GM18907 (cell line): Measurements from ENCODE around the gene XYLT1.
"Not testable (repeated sequence)": the region's sequence is repeated elsewhere in the genome, so short reads cannot be mapped to it uniquely, and the experiment has no call there.

ENCODE experiments used
- ATAC-seq: cut with Tn5 transposase; IDR thresholded peaks from one replicate; pipeline ENCODE4 v1.9.1; 2021; ENCODE audit warnings: mild to moderate bottlenecking, moderate library complexity; ENCODE audit not compliant: unreplicated experiment

XYLT1 gene

DNA sequence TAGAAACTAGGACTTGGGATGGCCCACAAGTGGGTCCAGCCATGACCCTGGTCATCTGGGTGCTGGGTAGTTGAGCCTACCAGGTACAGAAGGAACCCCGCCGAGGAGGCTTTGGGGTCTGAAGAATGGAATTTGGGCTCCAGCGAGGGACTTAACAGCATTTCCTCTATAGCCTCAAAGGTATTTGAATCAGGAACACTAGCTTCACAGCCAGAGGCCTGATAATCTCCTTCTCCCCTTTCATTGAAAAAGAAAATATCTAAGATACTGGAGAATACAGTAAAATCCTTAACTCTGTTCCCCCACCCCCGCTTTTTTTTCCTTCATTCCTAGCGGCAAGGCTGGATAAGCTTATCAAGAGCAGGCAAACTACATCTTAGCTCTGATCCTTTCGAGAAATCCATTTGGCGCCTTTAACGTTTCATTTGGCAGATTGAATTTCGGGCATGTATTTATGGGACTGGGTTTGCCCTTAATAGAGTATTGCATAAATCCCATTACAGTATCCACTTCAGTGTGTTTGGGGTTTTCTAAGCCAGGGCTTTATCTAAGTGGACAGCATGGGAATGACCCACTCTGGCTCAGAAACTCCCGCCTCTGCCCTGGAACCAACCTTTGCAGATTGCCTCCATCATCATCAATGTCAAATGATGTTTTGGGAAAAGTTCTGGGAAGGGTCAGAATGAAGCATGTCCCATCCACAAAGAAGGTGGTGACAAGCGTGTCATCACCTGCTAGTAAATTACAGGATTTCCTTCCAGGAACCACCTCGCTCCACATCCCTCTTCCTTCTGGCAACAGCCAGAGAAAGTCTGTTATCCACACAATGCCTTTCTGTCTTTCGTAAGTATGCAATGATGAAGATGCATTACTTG lies 36.9 kb downstream of the XYLT1 start:
- ATAC-seq, result no peak

DNA sequence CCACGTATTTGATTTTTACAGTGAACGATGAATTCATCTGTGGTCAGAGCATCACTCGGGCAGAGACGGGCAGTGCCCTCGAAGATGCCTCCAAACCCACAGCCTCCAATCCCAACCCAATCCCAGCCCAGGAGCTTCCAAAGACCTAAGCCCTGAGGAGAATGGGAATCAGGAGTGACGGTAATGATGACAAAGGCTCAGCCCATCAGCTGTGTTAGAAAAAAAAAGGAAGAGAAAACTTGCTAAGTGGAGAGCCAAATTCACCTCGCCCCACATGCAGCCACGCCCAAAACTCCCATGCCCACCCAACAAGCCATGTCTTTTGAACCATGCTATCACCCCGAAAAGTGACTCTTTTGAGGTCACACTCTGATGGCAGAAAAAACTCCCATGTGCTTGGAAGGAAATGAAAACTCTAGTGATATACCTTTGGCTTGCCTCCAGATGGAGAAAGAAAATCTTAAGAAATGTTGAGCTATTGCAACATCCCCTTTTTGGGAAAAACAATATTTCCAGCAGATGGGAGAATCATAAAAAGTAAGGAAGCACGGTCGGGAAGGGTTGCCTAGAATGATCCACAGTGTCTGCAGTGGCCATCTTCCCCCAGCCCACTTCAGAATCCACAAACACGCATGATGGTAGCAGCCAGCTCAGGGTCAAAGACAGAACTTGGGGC lies 37.7 kb downstream of the XYLT1 start:
- no peak for ATAC-seq

DNA sequence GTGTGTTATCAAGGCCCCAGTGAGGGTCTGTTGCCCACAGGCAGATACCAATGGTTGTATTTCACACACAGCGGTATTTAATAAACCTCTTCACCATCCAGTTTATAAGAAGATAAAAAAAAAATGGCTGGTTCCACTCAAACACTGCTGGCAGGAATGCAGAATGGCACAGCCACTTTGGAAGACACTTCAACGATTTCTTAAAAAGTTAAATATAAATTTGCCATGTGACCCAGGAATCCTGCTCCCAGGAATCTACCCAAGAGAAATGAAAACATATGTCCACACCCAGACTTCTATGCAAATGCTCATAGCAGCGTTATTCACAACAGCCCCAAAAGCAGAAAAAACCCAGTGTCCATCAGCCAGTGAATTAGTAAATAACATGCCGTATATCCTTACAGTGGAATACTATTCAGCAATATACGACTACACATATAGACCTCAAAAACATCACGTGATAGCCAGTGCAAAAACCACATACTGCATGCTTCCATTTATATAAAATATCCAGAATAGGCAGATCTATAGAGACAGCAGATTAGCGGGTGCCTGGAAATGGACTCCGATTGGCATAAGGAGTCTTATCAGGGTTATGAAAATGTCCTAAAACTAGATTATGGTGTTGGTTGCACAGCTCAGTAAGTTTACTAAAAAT lies 38.7 kb downstream of the XYLT1 start:
- no peak for ATAC-seq

DNA sequence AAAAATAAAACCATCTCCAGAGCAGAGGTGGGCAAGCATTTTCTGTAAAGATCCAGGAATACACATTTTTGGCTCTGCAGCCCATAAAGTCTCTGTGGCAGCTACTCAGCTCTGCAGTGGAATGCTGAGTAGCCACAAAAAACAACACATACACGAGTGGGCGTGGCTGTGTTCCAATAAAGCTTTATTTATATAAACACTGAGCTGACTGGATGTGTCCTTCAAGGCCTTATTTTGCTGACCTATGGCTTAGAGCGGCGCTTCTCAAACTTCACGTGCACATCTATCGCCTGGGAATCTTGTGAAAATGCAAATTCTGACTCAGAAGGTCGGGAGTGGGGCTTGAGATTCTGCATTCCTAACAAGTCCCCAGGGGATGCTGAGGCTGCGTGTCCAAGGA lies 39.7 kb downstream of the XYLT1 start:
- no peak for ATAC-seq

DNA sequence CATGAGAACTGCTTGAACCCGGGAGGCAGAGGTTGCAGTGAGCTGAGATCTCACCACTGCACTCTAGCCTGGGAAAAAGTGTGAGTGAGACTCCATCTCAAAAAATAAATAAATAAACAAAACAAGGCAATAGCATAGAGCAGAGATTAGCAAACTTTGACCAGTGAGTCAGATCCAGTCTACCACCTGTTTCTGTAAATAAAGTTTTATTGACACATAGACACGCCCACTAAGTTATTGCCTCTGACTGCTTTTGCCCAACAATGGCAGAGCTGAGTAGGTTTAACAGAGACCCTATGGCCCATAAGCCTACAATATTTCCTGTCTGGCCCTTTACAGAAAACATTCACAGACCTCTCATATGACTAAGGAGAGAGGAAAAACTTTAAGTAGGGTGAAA lies 44.3 kb downstream of the XYLT1 start:
- ATAC-seq, result no peak

DNA sequence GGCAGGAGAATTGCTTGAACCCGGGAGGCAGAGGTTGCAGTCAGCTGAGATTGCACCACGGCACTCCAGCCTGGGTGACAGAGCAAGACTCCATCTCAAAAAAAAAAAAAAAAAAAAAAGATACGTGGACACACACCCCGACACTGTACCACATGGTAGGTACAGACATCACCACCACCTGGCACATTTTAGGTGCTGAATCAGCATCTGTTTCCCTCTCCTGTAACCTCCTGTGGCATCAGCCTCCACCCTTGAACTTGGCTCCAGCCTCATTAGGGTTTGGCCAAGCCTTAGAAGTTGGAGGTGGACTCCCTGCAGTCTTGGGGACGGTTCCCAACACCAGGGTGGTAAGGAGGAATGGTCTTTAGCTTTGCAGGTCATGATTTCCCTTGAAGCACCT lies 46.0 kb downstream of the XYLT1 start:
- ATAC-seq, result no peak

DNA sequence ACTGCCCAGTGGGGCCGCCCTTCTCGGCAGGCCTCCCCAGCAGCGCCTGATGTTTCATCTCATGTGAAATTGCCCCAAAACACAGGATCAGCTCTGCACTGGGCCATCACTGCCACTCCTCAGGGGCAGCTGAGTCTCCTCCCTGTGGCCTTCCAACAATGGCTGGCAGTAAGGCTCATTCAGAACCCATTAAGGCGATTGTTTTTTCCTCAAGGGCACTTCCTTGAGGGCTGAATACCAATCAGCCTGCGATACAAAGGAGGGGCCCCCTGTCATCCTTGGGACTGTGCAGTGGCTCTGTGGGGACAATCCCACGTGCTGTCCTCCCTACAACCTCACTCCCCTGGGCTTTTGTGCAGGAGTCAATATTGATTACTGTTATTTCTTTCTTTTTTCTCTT lies 47.5 kb downstream of the XYLT1 start:
- no peak for ATAC-seq

DNA sequence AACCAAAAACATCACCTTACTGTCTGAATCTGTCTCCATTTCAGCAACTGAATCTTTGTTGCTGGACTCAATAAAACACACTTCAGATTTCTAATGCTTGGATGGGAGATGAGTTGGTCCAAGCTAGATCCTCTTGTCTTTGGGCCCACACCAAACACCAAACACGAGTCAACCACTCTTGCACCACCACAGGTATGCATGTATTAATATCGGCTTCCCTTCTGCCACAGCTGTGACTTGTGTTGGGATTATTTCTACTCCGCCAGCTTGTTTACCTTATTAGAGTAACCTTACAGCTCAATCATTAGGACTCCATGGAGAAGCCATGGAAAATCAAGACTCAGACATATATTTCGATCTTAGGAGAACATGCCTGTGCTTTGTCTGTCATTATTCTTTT lies 49.9 kb downstream of the XYLT1 start:
- no peak for ATAC-seq

DNA sequence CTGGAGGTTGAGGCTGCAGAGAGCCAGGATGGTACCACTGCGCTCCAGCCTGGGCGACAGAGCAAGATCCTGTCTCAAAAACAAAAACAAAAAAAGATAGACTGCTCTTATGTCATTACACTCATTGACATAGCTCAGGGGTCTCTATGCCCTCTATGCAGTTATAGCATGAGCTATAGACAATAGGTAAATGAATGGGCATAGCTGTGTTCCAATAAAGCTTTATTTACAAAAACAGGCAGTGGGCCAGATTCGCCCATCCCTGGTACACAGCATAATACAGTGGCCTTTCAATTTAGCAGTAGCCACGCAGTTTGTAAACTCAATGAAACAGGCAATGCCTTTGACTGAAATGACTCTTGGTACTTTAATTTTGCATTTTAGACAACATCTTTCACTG lies 51.5 kb downstream of the XYLT1 start:
- no peak for ATAC-seq

DNA sequence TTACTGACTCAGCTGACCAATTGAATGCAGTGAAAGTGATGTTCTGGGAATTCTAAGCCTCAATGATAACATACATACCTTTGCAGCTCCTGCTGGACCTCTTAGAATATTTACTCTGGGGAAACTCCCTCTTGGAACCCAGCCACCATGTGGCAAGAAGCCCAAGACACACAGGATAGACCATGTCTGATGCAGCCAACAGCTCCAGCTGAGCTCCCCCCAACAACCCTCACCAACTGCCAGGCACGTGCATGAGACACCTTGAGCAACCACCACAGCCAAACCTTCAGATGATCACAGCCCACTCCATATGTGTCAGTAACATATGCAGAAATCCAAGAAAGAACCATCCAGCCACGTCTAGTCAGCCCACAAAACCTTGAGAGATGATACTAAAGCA lies 53.0 kb downstream of the XYLT1 start:
- ATAC-seq, result no peak

DNA sequence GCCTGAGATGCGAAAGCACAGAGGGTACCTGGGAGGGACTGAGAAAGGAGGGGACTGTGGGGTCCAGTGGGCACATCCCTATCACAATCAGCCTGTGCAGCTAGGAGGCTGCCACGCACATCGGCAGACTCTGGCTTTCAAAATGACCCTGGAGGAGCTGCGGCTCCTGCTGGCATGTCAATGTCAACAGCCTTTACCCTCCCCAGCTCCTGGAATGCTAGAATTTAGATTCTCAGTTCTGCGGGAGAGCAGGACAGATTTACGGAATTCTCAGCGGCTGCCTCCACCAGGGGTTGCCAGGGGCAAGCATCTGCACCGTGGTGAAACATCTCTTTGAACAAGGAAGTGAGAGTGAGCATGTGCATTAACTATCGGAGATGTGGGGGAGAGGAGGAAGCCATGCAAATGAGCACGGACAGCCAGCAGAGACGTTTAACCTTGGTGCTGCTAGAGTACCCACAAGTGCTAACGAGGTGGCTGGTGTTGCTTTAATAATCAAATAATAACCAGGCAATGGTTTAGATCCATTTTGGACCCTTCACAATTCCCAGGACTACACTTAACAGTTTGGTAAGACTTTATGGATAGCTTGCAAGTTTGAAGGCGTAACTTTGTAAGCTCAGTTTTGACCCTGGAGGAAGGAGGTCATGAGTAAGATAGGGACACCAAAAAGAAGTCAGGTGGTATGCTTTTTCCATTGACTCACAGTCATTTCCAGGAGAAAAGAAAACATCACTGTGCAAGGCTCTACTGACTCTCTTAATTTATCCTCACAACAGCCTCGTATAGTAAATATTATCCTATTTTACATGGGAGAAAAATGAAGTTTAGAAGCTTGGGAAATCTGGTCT lies 54.1 kb downstream of the XYLT1 start:
- ATAC-seq, result peak; percentile 98

DNA sequence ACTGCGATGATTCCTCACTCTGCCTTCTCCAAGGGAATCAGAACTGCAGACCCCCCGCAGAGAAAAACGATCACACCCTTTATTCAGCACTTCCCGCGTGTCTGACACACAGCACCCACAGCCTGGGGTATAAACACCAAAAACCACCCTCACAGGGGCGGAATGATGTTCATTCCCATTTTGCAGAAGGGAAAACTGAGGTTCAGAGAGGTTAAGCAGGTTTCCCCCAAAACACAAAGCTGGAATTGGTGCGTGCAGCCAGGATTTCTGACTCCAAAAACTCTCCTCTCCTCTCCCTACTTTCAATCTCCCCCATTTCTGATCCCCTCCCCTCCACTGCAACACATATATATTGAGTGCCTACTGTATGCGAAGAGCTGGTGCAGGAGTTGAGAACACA lies 55.8 kb downstream of the XYLT1 start:
- ATAC-seq, result no peak

DNA sequence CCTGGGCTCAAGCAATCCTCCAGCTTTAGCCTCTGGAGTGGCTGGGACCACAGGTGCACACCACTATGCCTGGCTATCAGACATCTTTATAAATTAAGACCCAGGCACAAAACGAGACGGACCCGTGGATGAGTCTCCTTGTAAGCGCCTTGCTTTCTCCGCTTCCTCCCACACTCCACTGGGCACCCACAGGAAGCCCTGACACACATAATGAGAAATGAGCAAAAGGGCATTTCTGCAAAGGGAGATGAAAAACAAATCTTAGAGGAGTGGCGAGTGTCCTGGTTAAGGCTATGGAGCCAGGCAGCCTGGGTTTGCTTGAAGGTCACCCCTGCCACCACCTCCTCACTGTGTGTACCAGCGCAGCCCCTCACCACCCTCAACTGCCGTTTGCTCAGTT lies 56.3 kb downstream of the XYLT1 start:
- no peak for ATAC-seq

DNA sequence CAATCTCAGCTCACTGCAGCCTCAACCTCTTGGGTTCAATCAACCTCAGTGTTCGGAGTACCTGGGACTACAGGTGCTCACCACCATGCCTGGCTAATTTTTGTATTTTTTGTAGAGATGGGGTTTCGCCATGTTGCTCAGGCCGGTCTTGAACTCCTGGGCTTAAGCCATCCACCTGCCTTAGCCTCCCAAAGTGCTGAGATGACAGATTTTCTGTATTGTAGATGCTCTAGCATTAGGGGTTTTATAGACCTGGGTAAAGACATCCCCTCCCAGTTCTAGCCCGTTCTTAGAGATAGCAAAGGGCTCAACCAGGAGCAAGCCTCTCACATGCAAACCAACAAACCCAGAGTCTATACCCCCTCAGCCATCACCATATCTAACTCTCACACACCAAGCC lies 57.3 kb downstream of the XYLT1 start:
- no peak for ATAC-seq

DNA sequence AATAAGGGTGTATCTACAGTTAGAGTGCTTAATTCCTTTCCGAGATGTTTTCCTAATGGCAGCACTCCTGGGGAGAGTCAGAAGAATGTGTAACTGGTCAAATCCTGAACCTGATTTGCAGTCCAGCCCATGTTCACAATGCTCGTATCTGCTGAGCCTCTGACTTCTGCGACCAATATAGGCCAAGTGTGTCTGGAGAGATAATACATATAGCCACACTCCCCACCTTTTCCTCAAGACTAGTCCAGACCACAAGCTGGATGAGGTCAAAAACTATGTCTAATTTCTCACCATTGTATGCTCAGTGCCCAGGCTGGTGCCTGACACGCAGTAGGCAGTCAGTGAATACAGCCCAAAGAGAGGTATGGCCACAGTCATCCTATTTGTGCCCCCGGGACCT lies 58.0 kb downstream of the XYLT1 start:
- ATAC-seq, result no peak

DNA sequence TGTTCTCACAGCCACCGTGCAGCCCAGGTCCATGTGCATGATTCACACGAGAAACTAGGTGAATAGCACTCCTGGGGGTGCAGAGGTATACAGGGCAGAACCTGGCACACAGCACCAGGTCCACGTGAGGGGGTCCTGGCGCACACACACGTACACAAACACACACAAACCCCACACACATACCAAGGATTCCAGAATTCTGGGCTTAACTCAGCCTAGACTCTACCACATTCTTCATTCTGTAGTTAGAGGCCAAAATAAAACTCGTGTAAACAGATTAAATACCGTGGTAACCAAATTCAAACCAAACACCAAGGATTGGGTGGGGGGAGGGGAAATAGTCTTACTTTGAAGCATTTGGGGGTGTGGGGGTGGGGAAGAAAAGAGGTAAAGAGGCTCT lies 58.5 kb downstream of the XYLT1 start:
- ATAC-seq, result no peak

DNA sequence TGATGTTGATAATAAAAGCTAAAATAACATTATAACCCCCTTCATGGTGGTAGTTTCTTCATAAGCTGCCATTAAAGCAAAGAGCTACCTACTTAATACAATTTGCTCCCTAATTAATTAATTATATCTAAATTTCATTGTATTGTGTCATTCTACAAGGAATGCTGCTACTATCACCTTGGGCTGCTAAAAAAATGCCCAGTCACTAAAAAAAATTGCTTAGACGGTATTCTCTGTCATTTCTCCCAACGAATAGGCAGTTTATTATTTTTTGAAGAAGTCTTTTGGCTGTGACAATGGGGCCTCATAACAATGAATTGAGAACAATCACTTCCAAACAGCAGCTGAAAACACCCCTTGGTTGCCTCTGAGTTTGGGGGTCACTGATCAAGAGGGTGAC lies 59.5 kb downstream of the XYLT1 start:
- no peak for ATAC-seq

DNA sequence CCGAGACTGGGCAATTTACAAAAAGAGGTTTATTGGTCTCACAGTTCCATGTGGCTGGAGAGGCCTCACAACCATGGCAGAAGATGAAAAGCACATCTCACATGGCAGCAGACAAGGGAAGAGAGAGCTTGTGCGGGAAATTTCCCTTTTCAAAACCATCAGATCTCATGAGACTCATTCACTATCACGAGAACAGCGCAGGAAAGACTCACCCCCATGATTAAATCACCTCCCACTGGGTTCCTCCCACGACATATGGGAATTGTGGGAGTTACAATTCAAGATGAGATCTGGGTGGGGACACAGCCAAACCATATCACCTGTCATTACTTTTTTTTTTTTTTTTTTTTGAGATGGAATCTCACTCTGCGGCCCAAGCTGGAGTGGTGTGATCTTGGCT lies 60.4 kb downstream of the XYLT1 start:
- ATAC-seq, result not testable (repeated sequence)

DNA sequence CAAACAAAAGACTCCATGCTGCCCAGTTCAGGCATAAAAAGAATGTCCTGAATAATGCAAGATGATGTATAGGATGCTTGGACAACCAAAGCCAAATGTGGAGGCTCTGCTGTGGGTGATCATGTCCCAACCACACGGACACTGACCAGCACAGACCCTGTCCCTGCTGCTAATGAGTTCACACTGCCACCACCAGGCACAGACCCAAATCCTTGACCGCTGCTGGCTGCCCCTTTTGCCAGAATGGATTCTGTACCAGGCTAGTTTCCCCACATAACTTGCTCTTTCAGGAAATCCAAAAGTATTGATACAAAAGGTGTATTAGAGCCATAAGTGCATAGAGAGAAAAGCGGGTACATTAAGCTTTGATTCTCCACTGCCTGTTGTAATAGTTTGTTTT lies 60.9 kb downstream of the XYLT1 start:
- ATAC-seq, result no peak

DNA sequence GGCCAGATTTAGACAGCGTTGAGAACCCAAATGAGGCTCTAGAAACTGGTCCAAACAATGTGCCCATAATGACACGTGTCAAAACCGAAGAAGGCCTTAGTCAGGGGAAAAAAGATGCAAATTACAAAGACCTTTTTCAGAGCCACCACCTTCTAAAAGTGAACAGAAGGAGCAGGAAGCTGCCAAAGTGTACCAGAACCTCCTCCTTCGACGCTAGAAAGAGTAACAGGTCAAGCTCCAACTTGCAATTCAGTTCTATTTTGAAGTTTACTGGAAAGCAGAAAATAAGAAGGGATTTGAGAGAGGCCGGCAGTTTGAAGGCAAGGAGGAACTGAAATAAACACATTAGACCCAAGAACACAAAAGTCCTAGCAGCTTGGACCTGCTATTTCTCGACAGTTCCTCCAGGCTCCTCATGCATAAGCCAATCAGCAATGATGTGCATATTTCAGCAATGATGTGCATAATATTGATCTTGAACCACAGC lies 61.8 kb downstream of the XYLT1 start:
- peak; percentile 50 for ATAC-seq

DNA sequence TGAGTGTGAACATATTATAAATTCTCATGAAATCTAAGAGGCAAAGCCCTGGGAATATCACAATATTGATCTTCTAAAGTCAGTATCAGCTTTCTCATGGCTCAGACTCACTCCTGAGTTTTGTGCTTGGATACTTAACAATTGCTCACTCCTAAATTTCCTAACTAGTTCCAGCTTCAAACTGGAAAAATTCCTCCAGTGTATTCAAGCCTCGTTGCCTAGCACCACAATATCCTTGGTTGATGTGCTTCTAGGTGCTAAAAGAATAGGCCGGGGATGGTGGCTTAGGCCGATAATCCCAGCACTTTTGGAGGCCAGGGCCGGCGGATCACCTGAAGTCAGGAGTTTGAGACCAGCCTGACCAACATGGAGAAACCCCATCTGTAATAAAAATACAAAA lies 62.5 kb downstream of the XYLT1 start:
- ATAC-seq, result no peak
